ENCODE measurements around the gene ZBTB39.
"Not testable (repeated sequence)": the region's sequence is repeated elsewhere in the genome, so short reads cannot be mapped to it uniquely, and the experiment has no call there.

ZBTB39 gene

DNA sequence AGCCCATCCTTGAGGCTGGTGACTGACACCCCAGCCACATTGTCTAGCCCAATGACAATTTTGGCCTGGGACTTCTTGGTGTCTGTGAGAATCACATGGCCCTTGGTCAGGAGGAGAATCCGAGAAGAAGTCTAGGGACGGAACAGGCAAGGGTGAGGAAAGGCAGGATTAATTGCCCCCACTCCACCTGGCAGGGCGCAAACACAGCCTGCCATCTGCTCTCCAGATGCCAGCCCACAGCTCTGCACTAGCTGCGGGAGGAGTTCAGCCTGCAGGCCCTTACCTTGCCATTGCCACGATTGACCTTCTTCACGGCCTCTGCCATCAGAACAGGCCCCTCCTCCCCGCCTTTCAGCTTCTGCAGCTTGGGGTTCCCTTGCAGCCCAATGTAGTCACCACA is 23.1 kb upstream of the ZBTB39 start:
- DNase-seq: no peak

- no peak for DNase-seq
These were observed 21.4 kb upstream of the ZBTB39 start for GRCh38 chr12:57027805-57028153.

GRCh38 chr12:57027011-57027804 is 20.9 kb upstream of the ZBTB39 start:
- DNase-seq: no peak

DNA sequence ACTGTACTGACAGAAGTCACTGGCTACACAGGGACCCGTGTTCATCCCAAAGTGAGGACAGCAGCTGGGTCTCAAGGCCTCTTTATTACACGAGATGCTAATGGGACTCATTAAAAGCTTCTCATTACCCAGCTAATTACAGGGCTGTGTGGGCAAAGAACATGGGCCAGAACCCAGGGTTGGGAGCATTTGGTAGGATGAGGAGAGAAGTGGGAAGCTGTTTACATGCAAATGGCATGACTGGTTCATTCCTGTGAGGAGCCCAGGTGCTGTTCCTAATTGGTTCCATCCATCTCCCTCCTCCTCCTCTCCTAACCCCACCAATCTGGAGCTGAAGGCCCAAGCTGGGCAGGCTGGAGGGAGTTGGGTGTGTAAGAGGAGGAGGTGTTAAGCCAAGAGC is 18.9 kb upstream of the ZBTB39 start:
- no peak for DNase-seq

GRCh38 chr12:57022324-57022723 is 16.0 kb upstream of the ZBTB39 start:
- DNase-seq: not testable (repeated sequence)

GRCh38 chr12:57019983-57020719 is 13.8 kb upstream of the ZBTB39 start:
- no peak for DNase-seq

DNA sequence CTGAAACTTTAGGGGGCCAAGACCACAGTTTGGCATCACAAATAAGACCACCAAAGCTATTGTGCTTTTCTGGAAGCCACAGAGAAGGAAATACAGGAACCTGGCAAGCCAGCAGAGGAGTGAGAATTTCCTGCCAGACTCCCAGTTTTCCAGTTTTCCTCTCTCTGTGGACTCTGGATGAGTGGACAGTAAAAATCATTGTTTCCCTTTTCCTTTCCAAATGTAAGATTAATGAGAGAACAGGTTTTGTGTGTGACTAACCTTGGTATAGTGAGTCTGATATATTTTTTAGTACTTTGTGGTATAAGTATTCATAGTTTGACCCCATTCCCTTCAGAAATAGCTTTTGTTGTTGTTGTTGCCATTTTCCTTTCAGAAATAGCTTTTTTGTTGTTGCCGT is 12.6 kb upstream of the ZBTB39 start:
- DNase-seq: no peak

- DNase-seq: peak; percentile 79
These were observed 12.0 kb upstream of the ZBTB39 start for GRCh38 chr12:57018353-57018752.

GRCh38 chr12:57016348-57016747 is 10.0 kb upstream of the ZBTB39 start, which contains the start of gene TAC3:
TAC3 (minus strand) TSS chr12:57016529; CDS start chr12:57015797, 732 bp downstream.
- DNase-seq: peak; percentile 92

GRCh38 chr12:57012600-57013465 is 6.5 kb upstream of the ZBTB39 start:
- DNase-seq: no peak

DNA sequence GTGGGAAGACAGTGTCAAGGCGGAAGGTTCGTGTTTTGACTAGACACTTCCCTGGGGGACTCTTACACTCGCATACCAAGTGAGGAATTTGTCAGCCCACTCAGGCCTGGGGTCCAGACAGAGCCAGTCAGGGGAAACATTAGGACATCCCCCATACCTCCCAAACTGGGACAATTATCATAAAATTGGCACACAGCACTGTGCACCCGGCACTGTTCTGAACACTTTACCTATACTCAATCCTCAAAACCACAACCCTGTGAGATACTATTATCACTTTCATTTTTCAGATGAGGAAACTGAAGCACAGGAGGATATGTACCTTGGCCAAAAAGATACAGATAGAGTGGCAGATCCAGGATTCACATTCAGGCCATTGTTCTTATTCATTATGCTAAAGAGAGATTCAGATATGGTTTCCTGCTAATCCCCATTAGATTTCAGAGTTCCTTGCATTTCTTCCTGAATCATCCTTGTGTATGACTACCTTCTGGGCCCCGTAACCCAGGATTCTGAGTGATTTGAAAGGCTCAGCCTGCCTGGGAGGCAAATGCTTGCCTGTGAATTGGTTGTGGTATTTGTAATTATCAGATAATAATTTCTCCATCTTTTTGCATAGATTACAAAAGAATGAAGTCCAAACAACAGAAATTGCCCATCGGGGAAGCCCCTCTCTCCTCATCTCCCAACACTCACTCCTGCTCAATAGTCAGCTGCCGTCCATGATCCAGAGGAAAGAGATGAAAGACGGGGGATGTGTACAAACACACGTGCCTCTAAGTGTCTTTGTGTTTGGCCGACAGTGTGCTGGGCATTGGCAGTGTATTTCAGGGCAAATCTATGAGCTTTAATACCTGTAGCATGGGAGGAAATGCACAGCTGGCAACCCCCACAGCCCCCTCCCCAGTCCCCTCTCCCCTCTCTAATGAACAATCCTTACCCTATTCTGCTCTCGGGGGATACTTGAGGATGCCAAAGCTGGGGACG is 5.4 kb upstream of the ZBTB39 start:
- DNase-seq: no peak

DNA sequence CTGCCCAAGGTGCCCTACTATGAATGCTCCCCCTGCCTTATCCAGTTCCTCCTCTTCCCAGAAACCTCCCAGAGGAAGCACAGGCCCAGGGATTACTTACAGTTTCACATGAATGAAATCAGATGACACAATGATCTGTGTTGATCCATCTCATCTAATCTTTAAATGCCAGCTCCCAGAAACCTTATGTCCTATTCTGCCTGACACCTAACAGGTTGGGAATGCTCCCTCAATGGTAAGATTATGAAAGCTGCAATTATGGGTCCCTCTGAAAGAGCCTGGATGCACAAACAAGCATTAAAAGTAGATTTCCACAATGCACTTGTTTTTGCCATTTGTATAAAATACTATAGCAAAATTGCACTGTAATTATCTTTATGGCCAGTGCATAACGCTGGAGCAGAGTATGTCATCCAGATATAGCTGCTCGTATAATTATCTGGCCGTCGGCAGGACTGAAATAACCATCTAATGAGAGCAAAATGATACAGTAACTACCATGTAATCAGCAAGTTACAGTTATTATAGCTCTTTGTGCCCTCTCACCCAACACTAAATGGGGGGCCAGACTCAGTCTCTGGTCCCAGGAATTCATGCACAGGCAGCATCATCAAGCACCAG is 4.4 kb upstream of the ZBTB39 start:
- no peak for DNase-seq

DNA sequence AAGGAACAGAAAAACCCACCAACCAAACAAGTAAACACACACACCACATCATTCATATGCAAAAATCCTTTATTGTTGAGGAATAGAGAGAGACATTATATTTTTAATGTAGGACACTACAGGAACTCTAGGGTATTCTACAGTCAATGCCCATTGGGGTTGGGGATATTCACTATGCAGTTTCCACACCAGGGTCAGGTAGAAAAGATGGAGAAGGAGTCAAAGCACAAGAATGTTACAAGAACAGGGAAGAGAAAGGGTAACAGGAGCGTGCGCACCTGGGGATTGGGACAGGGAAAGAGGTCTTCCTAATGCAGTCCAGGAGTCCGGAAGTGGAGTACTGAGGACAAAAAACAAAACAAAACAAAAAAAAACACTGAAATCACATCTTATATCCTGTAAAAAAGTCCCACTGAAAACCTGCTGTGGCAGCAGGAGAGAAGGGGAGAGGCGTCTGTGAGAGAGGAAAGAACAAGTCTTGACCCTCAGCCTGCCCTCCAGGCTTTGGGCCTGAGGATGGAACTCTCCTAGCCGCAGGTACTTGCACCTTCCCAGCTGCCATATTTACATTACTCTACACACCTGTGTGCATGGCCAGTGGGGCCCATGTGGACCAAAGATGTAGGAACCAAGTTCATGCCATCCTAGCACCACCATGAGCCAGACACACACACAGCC is 3.7 kb upstream of the ZBTB39 start:
- no peak for DNase-seq

GRCh38 chr12:57008178-57008577 is 1.8 kb upstream of the ZBTB39 start:
- no peak for DNase-seq

DNA sequence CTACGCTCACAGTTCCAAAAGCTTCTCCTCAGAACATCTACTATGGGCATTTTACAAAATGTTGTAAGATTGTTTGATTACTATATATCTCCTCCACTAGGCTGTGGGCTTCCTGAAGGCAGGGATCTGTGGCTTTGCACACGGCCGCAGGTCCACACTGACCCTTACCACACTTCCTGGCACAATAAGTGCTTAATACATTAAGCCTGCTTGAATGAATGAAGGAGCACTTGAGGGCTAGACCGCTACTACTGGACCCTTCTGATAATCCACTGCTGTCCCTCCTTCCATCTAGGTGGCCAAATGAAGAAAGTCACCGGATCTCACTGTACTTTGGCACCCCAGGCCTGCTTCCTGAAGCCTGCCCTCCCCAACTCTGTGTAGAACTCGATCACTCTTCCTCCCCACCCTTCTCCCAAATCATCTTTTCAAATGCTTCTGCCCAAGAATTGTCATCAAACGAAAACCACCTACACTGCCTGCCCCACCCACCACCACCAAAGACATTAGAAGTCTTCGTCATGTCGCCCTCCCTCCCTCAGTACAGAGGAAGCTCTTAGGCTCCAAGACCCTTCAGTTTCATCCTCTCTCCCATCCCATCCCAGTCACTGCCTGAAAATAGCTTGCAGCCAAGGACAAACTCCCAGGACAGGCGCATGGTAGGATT is 596 bp upstream of the ZBTB39 start:
- no peak for DNase-seq

DNA sequence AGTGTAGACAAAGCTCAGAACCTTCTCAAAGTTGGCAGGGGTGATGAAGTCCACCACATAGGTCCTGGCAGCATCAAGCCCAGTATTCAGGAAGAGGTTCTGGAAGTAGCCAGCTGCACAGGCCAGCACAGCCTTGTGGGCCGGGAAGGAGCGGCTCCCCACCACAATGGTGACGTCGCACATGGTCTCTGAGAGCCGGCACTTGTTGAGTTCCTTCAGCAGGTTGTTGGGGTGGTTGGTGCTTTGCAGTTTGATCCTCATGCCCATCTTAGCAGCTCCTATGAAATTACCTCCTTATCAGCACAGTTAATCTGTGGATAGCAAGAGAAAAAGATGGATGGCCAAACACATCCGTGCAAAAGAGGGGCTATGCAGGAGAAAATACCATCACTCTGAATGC is 1.7 kb downstream of the ZBTB39 start:
- DNase-seq: no peak

GRCh38 chr12:57003395-57003794 is 3.0 kb downstream of the ZBTB39 start:
- no peak for DNase-seq

- peak; percentile 92 for DNase-seq
These were observed 4.9 kb downstream of the ZBTB39 start for GRCh38 chr12:57001448-57001906.

GRCh38 chr12:57000393-57000792 is 6.0 kb downstream of the ZBTB39 start:
- DNase-seq: peak; percentile 27

DNA sequence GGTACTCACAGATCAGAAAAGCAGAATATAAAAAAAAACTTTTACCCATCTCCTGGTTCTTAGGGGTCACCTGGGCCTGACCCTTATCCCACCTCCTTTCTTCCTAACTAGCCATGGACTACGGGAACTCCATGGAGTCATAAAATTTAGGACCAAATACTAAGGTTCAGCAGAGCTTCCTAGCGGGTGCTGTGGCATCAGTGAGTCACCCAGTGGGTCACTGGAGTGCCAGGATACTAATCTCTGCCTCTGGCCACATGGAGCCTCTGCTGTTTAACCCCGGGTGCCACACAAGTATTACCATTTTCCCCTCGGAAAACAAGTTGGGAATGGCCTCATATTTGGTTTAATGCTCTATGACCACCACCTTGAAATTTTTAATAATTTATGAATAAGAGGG is 6.9 kb downstream of the ZBTB39 start:
- no peak for DNase-seq

All from islet precursor cell (in vitro differentiated cells).